Measurements from ENCODE around the gene KREMEN2. TPM values are rescaled to one million over a fixed set of nuclear protein-coding genes. Genes with fewer than 3 reads are reported as not detected.
A peak's percentile ranks its signal among the peaks of the same experiment; 100 is the strongest.

KREMEN2 gene
- total and polyA plus RNA-seq, 9 of the 15 experiments (the other 6 are each of a cell fraction or from before 2014, with no cell fraction given): 0.04 to 7.7 (median 1.5) TPM; not detected in 1

DNA sequence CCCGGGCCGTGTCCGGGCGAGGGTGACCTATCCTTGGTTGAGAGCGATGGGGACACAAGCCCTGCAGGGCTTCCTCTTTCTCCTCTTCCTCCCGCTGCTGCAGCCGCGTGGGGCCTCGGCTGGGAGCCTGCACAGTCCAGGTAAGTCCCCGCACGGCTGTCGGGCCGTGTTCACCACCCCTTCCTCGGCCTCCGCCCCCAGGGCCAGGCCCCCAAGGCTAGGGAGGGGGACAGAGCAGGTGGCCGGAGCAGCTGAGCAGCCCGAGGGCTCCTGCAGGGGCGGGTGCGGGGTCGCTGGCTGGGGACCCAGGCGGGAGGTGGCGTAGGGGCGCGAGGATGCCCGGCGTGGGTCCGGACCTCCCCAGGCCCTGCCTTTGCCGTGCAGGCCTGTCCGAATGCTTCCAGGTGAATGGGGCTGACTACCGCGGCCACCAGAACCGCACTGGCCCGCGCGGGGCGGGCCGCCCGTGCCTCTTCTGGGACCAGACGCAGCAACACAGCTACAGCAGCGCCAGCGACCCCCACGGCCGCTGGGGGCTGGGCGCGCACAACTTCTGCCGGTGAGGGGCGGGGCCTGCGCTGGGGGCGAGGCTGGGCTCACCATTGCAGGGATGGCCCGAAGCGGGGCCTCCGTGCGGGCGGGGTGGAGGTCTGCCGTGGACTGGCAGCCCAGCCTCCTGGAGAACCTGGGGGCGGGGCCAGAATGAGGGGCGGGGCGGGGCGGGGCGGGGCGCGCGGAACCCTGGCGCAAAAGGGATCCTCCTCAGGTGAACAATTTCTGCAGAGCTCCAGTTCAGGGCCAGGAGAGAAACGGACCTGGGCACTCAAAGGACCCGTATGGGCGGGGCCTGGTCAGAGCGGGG lies 631 bp downstream of the KREMEN2 start (continued):
- TF ChIP-seq, protein P1, sequence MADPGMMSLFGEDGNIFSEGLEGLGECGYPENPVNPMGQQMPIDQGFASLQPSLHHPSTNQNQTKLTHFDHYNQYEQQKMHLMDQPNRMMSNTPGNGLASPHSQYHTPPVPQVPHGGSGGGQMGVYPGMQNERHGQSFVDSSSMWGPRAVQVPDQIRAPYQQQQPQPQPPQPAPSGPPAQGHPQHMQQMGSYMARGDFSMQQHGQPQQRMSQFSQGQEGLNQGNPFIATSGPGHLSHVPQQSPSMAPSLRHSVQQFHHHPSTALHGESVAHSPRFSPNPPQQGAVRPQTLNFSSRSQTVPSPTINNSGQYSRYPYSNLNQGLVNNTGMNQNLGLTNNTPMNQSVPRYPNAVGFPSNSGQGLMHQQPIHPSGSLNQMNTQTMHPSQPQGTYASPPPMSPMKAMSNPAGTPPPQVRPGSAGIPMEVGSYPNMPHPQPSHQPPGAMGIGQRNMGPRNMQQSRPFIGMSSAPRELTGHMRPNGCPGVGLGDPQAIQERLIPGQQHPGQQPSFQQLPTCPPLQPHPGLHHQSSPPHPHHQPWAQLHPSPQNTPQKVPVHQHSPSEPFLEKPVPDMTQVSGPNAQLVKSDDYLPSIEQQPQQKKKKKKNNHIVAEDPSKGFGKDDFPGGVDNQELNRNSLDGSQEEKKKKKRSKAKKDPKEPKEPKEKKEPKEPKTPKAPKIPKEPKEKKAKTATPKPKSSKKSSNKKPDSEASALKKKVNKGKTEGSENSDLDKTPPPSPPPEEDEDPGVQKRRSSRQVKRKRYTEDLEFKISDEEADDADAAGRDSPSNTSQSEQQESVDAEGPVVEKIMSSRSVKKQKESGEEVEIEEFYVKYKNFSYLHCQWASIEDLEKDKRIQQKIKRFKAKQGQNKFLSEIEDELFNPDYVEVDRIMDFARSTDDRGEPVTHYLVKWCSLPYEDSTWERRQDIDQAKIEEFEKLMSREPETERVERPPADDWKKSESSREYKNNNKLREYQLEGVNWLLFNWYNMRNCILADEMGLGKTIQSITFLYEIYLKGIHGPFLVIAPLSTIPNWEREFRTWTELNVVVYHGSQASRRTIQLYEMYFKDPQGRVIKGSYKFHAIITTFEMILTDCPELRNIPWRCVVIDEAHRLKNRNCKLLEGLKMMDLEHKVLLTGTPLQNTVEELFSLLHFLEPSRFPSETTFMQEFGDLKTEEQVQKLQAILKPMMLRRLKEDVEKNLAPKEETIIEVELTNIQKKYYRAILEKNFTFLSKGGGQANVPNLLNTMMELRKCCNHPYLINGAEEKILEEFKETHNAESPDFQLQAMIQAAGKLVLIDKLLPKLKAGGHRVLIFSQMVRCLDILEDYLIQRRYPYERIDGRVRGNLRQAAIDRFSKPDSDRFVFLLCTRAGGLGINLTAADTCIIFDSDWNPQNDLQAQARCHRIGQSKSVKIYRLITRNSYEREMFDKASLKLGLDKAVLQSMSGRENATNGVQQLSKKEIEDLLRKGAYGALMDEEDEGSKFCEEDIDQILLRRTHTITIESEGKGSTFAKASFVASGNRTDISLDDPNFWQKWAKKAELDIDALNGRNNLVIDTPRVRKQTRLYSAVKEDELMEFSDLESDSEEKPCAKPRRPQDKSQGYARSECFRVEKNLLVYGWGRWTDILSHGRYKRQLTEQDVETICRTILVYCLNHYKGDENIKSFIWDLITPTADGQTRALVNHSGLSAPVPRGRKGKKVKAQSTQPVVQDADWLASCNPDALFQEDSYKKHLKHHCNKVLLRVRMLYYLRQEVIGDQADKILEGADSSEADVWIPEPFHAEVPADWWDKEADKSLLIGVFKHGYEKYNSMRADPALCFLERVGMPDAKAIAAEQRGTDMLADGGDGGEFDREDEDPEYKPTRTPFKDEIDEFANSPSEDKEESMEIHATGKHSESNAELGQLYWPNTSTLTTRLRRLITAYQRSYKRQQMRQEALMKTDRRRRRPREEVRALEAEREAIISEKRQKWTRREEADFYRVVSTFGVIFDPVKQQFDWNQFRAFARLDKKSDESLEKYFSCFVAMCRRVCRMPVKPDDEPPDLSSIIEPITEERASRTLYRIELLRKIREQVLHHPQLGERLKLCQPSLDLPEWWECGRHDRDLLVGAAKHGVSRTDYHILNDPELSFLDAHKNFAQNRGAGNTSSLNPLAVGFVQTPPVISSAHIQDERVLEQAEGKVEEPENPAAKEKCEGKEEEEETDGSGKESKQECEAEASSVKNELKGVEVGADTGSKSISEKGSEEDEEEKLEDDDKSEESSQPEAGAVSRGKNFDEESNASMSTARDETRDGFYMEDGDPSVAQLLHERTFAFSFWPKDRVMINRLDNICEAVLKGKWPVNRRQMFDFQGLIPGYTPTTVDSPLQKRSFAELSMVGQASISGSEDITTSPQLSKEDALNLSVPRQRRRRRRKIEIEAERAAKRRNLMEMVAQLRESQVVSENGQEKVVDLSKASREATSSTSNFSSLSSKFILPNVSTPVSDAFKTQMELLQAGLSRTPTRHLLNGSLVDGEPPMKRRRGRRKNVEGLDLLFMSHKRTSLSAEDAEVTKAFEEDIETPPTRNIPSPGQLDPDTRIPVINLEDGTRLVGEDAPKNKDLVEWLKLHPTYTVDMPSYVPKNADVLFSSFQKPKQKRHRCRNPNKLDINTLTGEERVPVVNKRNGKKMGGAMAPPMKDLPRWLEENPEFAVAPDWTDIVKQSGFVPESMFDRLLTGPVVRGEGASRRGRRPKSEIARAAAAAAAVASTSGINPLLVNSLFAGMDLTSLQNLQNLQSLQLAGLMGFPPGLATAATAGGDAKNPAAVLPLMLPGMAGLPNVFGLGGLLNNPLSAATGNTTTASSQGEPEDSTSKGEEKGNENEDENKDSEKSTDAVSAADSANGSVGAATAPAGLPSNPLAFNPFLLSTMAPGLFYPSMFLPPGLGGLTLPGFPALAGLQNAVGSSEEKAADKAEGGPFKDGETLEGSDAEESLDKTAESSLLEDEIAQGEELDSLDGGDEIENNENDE (IDR thresholded peaks at IDR 0.05; ENCODE audit: low read depth, low read length): no peak
- no peak for TF ChIP-seq HNRNPH1 (optimal IDR thresholded peaks at IDR 0.05; ENCODE audit: low read depth, low read length)
- TF ChIP-seq NRF1 (conservative IDR thresholded peaks at IDR 0.05 in 1 of 2, IDR thresholded peaks at IDR 0.05 in 1 of 2): peak; percentile 65 to 72
- TF ChIP-seq, protein P2, sequence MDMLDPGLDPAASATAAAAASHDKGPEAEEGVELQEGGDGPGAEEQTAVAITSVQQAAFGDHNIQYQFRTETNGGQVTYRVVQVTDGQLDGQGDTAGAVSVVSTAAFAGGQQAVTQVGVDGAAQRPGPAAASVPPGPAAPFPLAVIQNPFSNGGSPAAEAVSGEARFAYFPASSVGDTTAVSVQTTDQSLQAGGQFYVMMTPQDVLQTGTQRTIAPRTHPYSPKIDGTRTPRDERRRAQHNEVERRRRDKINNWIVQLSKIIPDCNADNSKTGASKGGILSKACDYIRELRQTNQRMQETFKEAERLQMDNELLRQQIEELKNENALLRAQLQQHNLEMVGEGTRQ (CRISPR knock-in tag; IDR thresholded peaks at IDR 0.05): no peak
- TF ChIP-seq CXXC5 (CRISPR knock-in tag; IDR thresholded peaks at IDR 0.05): peak; percentile 8; the same call in 1 of the 2 replicates
- TF ChIP-seq BRCA1 (IDR thresholded peaks at IDR 0.05): no peak
- TF ChIP-seq BRCA1 (CRISPR knock-in tag; IDR thresholded peaks at IDR 0.05): 0 out of 2 replicates have a peak, but pooled peaks have one; percentile 57
- peak; percentile 43 for TF ChIP-seq KDM5B (IDR thresholded peaks at IDR 0.05; ENCODE audit: insufficient replicate concordance, low read depth, low read length)
- TF ChIP-seq ASH1L (IDR thresholded peaks at IDR 0.05; ENCODE audit: borderline replicate concordance, low read depth, partially characterized antibody): no peak
- TF ChIP-seq, protein P3, sequence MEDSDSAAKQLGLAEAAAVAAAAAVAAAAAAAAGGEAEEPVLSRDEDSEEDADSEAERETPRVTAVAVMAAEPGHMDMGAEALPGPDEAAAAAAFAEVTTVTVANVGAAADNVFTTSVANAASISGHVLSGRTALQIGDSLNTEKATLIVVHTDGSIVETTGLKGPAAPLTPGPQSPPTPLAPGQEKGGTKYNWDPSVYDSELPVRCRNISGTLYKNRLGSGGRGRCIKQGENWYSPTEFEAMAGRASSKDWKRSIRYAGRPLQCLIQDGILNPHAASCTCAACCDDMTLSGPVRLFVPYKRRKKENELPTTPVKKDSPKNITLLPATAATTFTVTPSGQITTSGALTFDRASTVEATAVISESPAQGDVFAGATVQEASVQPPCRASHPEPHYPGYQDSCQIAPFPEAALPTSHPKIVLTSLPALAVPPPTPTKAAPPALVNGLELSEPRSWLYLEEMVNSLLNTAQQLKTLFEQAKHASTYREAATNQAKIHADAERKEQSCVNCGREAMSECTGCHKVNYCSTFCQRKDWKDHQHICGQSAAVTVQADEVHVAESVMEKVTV (CRISPR knock-in tag; IDR thresholded peaks at IDR 0.05): no peak
- TF ChIP-seq ZNF57 (CRISPR knock-in tag; IDR thresholded peaks at IDR 0.05): no peak
- TF ChIP-seq PHF20 (IDR thresholded peaks at IDR 0.05; ENCODE audit: partially characterized antibody): no peak
- no peak for TF ChIP-seq TAF9B (IDR thresholded peaks at IDR 0.05; ENCODE audit: partially characterized antibody)

All from K562 (cell line).